NCI-H774 (cell line): ENCODE measurements around the gene RBM24.
"Not testable (repeated sequence)": the region's sequence is repeated elsewhere in the genome, so short reads cannot be mapped to it uniquely, and the experiment has no call there.

Source experiments
- DNase-seq: peaks from one replicate; lab custom pipeline; 2025; lab: John Stamatoyannopoulos, UW

Gene RBM24

DNA sequence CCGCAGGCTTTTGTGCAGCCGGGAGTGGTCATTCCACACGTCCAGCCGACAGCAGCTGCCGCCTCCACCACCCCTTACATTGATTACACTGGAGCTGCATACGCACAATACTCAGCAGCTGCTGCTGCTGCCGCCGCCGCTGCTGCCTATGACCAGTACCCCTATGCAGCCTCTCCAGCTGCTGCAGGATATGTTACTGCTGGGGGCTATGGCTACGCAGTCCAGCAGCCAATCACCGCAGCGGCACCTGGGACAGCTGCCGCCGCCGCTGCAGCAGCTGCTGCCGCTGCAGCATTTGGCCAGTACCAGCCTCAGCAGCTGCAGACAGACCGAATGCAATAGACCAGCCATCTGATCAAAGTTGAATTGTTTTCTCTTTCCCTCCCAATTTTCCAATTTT lies 10.6 kb downstream of the RBM24 start:
- peak; percentile 77 for DNase-seq

DNA sequence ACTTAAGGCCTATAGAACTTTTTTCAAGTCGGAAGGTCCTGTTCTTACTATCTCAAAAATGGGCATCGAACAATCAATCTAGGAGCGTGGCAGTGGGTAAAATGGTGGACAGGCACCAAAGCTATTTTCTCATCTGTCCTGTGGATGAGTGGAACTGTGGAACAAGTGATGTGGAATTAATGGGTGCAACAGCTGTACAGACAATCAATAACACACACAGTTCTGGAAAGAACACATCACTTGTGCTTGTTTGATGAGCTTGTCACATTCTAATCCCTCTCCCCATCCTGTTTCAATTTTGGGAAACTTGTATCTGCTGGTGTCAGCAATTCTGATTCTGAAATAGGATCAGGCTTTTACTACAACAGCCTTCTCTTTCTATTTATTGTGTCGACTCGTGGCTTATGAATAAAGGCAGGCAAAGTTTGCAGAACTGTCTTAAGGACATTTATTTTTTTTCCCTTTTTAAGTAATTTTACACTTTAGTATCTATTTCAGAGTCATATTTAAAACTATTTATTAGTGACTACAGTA lies 11.5 kb downstream of the RBM24 start:
- DNase-seq, result no peak

DNA sequence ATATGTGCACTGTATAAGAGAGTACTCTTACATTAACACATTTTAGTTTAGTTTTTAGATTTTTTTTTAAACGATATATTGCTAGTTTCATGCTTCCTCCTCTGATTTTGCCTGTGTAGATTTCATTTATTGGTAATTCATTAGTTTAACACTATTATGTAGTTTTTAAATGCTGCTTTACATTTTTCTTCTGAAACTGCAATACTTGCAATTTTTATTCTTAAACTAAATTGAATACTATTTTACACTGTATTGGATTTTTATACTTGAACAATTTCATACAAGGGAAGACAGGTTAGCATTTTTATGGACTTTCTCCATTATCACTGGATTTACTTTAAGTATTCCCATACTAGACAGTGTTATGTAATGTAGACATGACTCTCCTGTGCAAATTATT lies 12.2 kb downstream of the RBM24 start:
- DNase-seq, result no peak

- no peak for DNase-seq
These were observed 16.3 kb downstream of the RBM24 start for GRCh38 chr6:17297271-17298080.

GRCh38 chr6:17298257-17298656 lies 17.1 kb downstream of the RBM24 start:
- DNase-seq, result no peak

DNA sequence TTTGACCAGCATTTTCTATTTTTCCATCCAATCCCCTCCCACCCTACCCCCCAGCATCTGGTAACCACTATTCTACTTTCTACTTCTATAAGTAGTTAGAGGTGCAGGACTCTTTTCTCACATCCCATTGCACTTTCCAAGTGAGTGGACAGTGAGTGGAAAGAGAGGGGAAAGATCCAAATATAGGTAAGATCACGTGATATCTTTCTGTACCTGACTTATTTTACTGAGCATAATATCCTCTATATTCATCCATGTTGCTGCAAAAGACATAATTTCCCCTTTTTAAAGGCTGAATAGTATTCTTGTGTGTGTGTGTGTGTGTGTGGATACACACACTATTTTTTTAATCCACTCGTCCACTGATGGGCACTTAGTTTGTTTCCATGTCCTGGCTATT lies 18.1 kb downstream of the RBM24 start:
- DNase-seq, result no peak

DNA sequence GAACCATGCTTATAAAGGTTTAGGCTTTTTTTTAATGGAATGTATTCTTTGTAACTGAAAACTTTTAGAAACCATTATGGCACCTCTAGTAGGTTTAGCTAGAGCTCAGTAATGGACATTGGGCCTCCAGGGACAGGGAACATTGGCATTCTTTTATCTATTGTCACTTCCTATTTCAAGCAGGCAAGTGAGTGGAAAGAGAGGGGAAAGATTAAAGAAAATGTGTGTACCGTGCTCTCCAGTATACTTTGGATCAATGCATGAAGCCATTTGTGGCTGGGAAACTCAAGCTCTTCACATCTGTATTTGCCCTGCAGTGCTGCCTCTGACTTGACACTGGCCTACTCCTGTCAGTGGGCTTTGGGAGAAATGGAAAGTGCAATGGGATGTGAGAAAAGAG lies 18.6 kb downstream of the RBM24 start:
- DNase-seq, result no peak

- DNase-seq, result no peak
These were observed 19.5 kb downstream of the RBM24 start for GRCh38 chr6:17300637-17301036.

- DNase-seq, result no peak
These were observed 22.3 kb downstream of the RBM24 start for GRCh38 chr6:17303444-17303843.

DNA sequence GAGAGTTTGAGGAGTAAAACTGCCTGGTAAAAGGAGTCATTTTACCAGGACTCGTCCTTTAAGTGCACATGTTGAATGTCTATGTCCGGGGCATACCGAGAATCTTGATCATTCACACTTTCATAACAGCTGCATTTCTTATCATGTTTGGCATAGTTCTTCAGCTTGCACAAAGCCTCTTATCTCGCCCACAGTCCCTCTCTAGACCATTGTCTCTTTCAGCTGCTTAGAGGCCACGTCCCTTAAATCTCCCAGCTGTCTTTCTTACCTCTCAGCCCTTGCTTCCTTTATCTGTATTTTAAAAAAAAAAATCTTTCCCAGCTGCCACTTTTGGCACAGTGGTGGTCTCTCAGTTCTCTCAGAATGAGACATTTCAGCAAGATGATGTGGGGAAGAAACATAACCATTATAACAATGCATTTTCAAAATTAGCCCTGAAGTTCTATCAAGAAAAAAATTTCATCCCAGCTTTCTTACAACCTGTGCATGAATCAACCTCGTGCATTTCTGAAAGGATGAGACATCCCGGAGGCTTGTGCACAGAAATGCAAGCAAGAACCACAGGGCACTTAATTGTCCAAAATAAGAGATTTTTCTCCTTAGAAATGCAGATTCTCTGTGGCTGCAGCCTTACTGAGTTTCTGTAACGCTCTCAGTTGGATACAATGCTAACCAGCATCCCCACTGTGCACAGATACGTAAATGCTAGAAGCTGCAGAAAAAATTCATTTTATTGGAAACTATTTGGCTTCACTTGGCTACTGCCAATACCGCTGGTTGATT lies 24.2 kb downstream of the RBM24 start:
- DNase-seq, result no peak

DNA sequence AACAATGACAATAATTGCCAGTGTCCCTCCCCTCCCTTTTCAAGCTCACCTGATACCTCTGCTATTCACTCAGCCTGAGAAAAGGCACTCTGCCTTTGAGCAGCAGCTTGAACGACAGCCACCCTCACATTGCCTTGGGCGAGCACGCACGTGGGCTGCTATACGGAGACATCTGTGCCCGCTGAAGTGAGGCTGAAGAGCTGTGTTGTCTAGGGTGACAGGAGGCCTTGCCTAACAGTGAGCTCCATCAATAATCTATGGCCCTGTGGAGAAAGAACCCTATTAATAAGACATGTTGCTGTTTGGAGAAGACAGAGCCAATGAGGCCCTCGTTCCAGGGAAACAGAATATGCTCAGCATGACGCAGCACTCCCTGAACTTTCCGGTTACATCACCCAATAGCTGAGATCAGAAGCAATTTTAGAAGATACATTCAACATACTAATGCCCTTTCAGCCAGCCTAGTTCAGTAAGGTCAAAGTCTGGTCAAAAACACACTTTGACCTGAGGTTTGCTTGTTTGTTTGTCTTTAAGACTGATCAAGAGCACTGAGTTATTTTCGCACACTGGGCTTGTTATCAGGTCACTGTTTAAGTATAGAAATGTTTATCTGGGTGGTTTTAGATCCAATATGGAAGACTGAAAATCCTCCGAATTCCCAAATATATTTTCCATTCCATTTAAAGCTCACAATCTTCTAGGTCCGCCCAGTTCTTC lies 30.6 kb downstream of the RBM24 start:
- no peak for DNase-seq

- not testable (repeated sequence) for DNase-seq
These were observed 32.1 kb downstream of the RBM24 start for GRCh38 chr6:17313238-17313637.

- no peak for DNase-seq
These were observed 32.8 kb downstream of the RBM24 start for GRCh38 chr6:17313971-17314370.

DNA sequence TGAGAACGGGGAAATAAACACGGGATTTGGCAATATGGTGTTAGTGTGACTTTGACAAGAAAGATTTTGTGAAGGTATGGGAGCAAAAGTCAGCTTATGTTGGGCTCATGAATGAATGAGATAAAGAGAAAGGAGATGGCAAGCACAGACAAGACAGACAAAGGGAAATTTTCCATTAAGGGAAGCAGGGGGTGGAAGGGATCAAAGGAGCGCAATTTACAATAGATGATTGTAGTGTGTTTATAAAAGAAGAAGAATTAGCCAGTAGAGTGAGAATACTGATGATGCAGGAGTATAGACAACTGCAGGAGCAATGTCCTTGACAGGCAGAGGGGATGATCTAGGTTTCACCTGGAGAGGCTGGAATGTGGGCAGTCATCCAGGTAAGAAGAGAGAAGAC lies 34.1 kb downstream of the RBM24 start:
- no peak for DNase-seq

GRCh38 chr6:17318435-17319165 lies 37.4 kb downstream of the RBM24 start:
- no peak for DNase-seq

DNA sequence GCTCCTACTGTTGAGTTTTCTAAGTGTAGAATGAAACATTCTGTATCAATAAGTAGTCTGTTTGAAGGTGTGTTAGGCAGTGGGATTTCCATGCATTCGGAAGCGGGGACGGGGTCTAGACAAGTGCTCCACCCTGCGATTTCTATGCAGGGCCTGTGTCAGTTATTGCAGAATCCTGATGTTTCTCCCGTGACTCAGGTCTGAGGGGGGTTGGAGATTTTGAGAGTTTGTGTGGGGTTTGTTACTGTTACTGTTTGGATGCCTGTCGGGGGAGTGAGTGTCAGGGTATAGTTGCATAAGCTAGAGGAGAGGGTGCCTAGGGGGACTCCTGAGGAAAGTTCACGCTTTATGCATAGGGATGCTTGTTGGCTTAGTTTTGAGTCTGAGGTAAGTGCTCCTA lies 39.1 kb downstream of the RBM24 start:
- DNase-seq, result not testable (repeated sequence)

- no peak for DNase-seq
These were observed 50.1 kb downstream of the RBM24 start for GRCh38 chr6:17331238-17331637.

DNA sequence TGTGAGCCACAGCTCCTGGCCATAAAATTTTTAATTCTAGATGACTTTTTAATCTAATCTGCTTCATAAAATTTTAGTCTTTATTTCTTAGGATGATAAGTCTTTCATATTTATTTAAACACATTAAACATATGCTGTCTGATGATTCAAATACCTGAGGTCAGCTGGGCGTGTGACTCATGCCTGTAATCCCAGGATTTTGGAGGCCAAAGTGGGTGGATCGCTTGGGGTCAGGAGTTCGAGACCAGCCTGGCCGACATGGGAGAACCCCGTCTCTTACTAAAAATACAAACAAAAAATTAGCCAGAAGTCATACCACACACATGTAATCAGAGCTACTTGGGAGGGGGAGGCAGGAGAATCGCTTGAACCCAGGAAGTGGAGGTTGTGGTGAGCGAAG lies 53.1 kb downstream of the RBM24 start:
- no peak for DNase-seq

DNA sequence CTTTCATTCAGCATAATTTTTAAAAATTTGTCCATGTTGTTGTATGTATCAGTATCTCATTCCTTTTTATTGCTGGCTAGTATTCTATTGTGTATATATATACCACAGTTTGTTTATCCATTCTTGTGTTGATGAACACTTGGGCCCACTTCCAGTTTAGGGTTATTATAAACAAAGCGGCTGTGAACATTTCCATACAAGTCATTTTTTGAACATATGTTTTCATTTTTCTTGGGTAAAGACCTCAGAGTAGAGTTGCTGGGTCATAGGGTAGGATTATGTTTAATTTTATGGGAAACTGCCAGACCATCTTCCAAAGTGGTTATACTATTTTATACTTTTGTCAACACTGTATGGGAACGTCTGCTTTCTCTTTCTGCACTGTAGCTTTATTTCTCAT lies 55.3 kb downstream of the RBM24 start:
- no peak for DNase-seq

- no peak for DNase-seq
These were observed 58.1 kb downstream of the RBM24 start for GRCh38 chr6:17339308-17339670.

DNA sequence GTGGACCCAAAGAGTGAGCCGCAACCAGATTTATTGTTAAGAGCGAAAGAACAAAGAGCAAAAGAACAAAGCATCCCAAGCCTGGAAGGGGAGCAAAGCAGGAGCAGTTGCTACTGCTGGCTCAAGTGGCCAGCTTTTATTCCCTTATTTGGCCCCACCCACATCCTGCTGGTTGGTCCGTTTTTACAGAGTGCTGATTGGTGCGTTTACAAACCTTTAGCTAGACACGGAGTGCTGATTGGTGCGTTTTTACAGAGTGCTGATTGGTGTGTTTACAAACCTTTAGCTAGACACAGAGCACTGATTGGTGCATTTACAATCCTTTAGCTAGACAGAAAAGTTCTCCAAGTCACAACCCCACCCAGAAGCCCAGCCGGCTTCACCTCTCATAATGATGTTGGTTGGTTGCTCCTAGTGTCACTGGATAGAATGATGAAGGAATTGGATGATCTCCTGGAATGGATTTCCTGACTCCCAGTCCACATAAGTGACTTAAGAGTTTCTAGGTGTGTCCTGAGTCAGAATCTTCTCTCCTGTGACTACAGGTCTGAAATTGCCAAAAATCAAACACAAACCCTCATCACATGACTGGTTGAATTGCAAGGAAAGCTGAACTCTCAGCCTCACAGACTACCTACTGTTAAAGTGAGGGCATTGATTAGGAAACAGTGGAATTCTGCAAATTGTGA lies 60.1 kb downstream of the RBM24 start:
- DNase-seq, result no peak
